ENCODE data around the gene CD300LF.

CD300LF gene

GRCh38 chr17:74740173-74740572 is 27.4 kb upstream of the CD300LF start:
- TF ChIP-seq SIN3A (IDR thresholded peaks at IDR 0.05; ENCODE audit: borderline replicate concordance, insufficient read depth, low read length) (no peak), FOXP2 (optimal IDR thresholded peaks at IDR 0.05; ENCODE audit: borderline replicate concordance, extremely low read depth, extremely low read length, insufficient read depth) (no peak), REST (IDR thresholded peaks at IDR 0.05; ENCODE audit: insufficient read depth in 1 of 2, low read depth in 2 of 2, low read length in 2 of 2) (no peak), POLR2AphosphoS5 (IDR thresholded peaks at IDR 0.05; ENCODE audit: low read depth, low read length) (no peak)

- no peak for TF ChIP-seq FOXP2 (optimal IDR thresholded peaks at IDR 0.05; ENCODE audit: borderline replicate concordance, extremely low read depth, extremely low read length, insufficient read depth)
- TF ChIP-seq TAF1 (IDR thresholded peaks at IDR 0.05; ENCODE audit: borderline replicate concordance, insufficient read depth, low read length): no peak
- TF ChIP-seq POLR2AphosphoS5 (IDR thresholded peaks at IDR 0.05; ENCODE audit: low read depth, low read length): no peak
- TF ChIP-seq REST (IDR thresholded peaks at IDR 0.05; ENCODE audit: insufficient read depth in 1 of 2, low read depth in 2 of 2, low read length in 2 of 2): no peak
- TF ChIP-seq SIN3A (IDR thresholded peaks at IDR 0.05; ENCODE audit: borderline replicate concordance, insufficient read depth, low read length): no peak
Observed at GRCh38 chr17:74739227-74739831, 26.6 kb upstream of the CD300LF start.

- TF ChIP-seq POLR2AphosphoS5 (IDR thresholded peaks at IDR 0.05; ENCODE audit: low read depth, low read length): no peak
- no peak for TF ChIP-seq SIN3A (IDR thresholded peaks at IDR 0.05; ENCODE audit: borderline replicate concordance, insufficient read depth, low read length)
- no peak for TF ChIP-seq FOXP2 (optimal IDR thresholded peaks at IDR 0.05; ENCODE audit: borderline replicate concordance, extremely low read depth, extremely low read length, insufficient read depth)
- no peak for TF ChIP-seq REST (IDR thresholded peaks at IDR 0.05; ENCODE audit: insufficient read depth in 1 of 2, low read depth in 2 of 2, low read length in 2 of 2)
- TF ChIP-seq TAF1 (IDR thresholded peaks at IDR 0.05; ENCODE audit: borderline replicate concordance, insufficient read depth, low read length): no peak
Observed at GRCh38 chr17:74738051-74738996, 25.6 kb upstream of the CD300LF start.

- TF ChIP-seq POLR2AphosphoS5 (IDR thresholded peaks at IDR 0.05; ENCODE audit: low read depth, low read length) (no peak), REST (IDR thresholded peaks at IDR 0.05; ENCODE audit: insufficient read depth in 1 of 2, low read depth in 2 of 2, low read length in 2 of 2) (no peak)
Observed at GRCh38 chr17:74737299-74738050, 24.8 kb upstream of the CD300LF start.
